Activated B cell treated with CpG ODN at 0.5 μM for 24 hours (primary cell): ENCODE results near the gene ARMC3. TPM values are rescaled to one million over a fixed set of nuclear protein-coding genes. Genes with fewer than 3 reads are reported as not detected.

Experiments used
- ATAC-seq: fragments of 200-7000 bp; cut with Tn5 transposase; one replicate; pipeline ENCODE4 v1.10.0; 2021; ENCODE audit warnings: low read depth, mild to moderate bottlenecking, moderate library complexity
- CTCF ChIA-PET: fragments of 350-600 bp; sonication (Branson Sonifier 250); formaldehyde crosslinking; loops from one replicate; lab custom pipeline; 2021; ENCODE audit warnings: antibody characterized with exemption; lab: Charles Lee
- POLR2A ChIA-PET: fragments of 350-600 bp; sonication (Branson Sonifier 250); formaldehyde crosslinking; loops from one replicate; lab custom pipeline; 2021; ENCODE audit warnings: antibody characterized with exemption; lab: Charles Lee
- DNase-seq: peaks from one replicate; pipeline ENCODE4 v3.0.0; 2022
- H3K27ac Mint-ChIP-seq: one replicate; pipeline ENCODE4 v1.8.0; 2020; ENCODE audit warnings: mixed read lengths
- H3K27me3 Mint-ChIP-seq: one replicate; pipeline ENCODE4 v1.8.0; 2021; ENCODE audit warnings: mixed read lengths
- H3K36me3 Mint-ChIP-seq: one replicate; pipeline ENCODE4 v1.8.0; 2021; ENCODE audit warnings: low read depth, mixed read lengths
- H3K4me1 Mint-ChIP-seq: one replicate; pipeline ENCODE4 v1.8.0; 2021; ENCODE audit warnings: mixed read lengths
- H3K4me3 Mint-ChIP-seq: one replicate; pipeline ENCODE4 v1.8.0; 2020; ENCODE audit warnings: mild to moderate bottlenecking, mixed read lengths
- H3K9me3 Mint-ChIP-seq: one replicate; pipeline ENCODE4 v1.8.0; 2020; ENCODE audit warnings: mixed read lengths
- CTCF ChIP-seq: fragments of 200-600 bp; IDR thresholded peaks from one replicate; pipeline ENCODE4 v1.8.0; 2022; ENCODE audit warnings: antibody characterized with exemption, mild to moderate bottlenecking
- intact Hi-C: fragments of 100-400 bp; cut with micrococcal nuclease; formaldehyde crosslinking; loops from one replicate; pipeline ENCODE4 v1.15.1; 2024
- total RNA-seq: library from RNA; stranded (reverse); gene quantifications from 2 replicates; pipeline ENCODE4 v1.2.3, GENCODE V29; 2022

The ARMC3 gene
- total RNA-seq, 1 donor from 2014 or later: not detected

- Mint-ChIP-seq H3K9me3 (no peaks in the 10 kb centered on the region), H3K27ac (no peak overlapping the region), H3K4me1 (no peaks in the 10 kb centered on the region), H3K27me3 (peaks cover 23% of the 10 kb centered on the region), H3K4me3 (no peak overlapping the region), H3K36me3 (no peaks in the 10 kb centered on the region)
- ChIA-PET POLR2A (no interaction called here), CTCF (no interaction called here)
- no peak for TF ChIP-seq CTCF
- ATAC-seq (no peak), DNase-seq (no peak)
- intact Hi-C loops: no loop called here
These were observed 123.4 kb downstream of the ARMC3 start for GRCh38 chr10:23051278-23051677.

- no peaks in the 10 kb centered on the region for H3K4me1 Mint-ChIP-seq
- H3K27me3 Mint-ChIP-seq: peaks cover 25% of the 10 kb centered on the region
- no peaks in the 10 kb centered on the region for H3K9me3 Mint-ChIP-seq
- DNase-seq: no peak
- ChIA-PET CTCF (no interaction called here), POLR2A (no interaction called here)
- no peak overlapping the region for H3K27ac Mint-ChIP-seq
- no peaks in the 10 kb centered on the region for H3K36me3 Mint-ChIP-seq
- no peak for ATAC-seq
- no peak for TF ChIP-seq CTCF
- H3K4me3 Mint-ChIP-seq: no peak overlapping the region
- intact Hi-C loops: no loop called here
These were observed 124.0 kb downstream of the ARMC3 start for GRCh38 chr10:23051855-23052331.

GRCh38 chr10:23053036-23053435, 125.2 kb downstream of the ARMC3 start:
- CTCF ChIA-PET: no interaction called here

GRCh38 chr10:23055424-23056185, 127.8 kb downstream of the ARMC3 start:
- no peak overlapping the region for H3K4me3 Mint-ChIP-seq
- ChIA-PET POLR2A (no interaction called here), CTCF (no interaction called here)
- ATAC-seq (no peak), DNase-seq (no peak)
- no peaks in the 10 kb centered on the region for H3K36me3 Mint-ChIP-seq
- peaks cover 19% of the 10 kb centered on the region for H3K27me3 Mint-ChIP-seq
- peaks cover 6% of the 10 kb centered on the region for H3K9me3 Mint-ChIP-seq
- no peak overlapping the region for H3K27ac Mint-ChIP-seq
- H3K4me1 Mint-ChIP-seq: no peaks in the 10 kb centered on the region
- TF ChIP-seq CTCF: no peak
- intact Hi-C loops: no loop called here

More at GRCh38 chr10:23053036-23053435, 125.2 kb downstream of the ARMC3 start:
- no peak overlapping the region for H3K27ac Mint-ChIP-seq
- POLR2A ChIA-PET: no interaction called here
- H3K9me3 Mint-ChIP-seq: no peaks in the 10 kb centered on the region
- H3K36me3 Mint-ChIP-seq: no peaks in the 10 kb centered on the region
- intact Hi-C loops: no loop called here
- H3K27me3 Mint-ChIP-seq: peaks cover 27% of the 10 kb centered on the region
- no peak overlapping the region for H3K4me3 Mint-ChIP-seq
- no peak for TF ChIP-seq CTCF
- DNase-seq (no peak), ATAC-seq (no peak)
- H3K4me1 Mint-ChIP-seq: no peaks in the 10 kb centered on the region

GRCh38 chr10:23056186-23056579, 128.3 kb downstream of the ARMC3 start:
- Mint-ChIP-seq H3K27me3 (peaks cover 19% of the 10 kb centered on the region), H3K4me3 (no peak overlapping the region), H3K4me1 (no peaks in the 10 kb centered on the region), H3K36me3 (no peaks in the 10 kb centered on the region), H3K9me3 (peaks cover 6% of the 10 kb centered on the region), H3K27ac (no peak overlapping the region)
- ATAC-seq (no peak), DNase-seq (no peak)
- intact Hi-C loops: no loop called here
- ChIA-PET POLR2A (no interaction called here), CTCF (no interaction called here)
- TF ChIP-seq CTCF: no peak
